Neural cell (in vitro differentiated cells): ENCODE results near the gene LYRM2. TPM values are rescaled to one million over a fixed set of nuclear protein-coding genes. Genes with fewer than 3 reads are reported as not detected.
"Not testable (repeated sequence)": the region's sequence is repeated elsewhere in the genome, so short reads cannot be mapped to it uniquely, and the experiment has no call there.

Experiments
- H2AFZ ChIP-seq: fragments of 200-600, 300-800 bp; sonication (generic), shearing (Covaris generic); 2 replicates; pipeline ENCODE4 v1.6.0; 2014; ENCODE audit warnings: low read depth, mild to moderate bottlenecking, antibody characterized with exemption, low read length, moderate library complexity
- H3F3A ChIP-seq: fragments of 200-600 bp; shearing (Covaris generic); 2 replicates; pipeline ENCODE4 v1.6.1; 2016; ENCODE audit warnings: mild to moderate bottlenecking, moderate library complexity, mixed read lengths, antibody characterized with exemption, low read length; ENCODE audit not compliant: insufficient read depth, poor library complexity, severe bottlenecking
- H3K27ac ChIP-seq: fragments of 200-600, 300-800 bp; sonication (generic), shearing (Covaris generic); 2 replicates; pipeline ENCODE4 v1.5.1; 2014; ENCODE audit warnings: mild to moderate bottlenecking, low read length, moderate library complexity
- H3K27me3 ChIP-seq: fragments of 300-800, 200-600 bp; sonication (generic), shearing (Covaris generic); 2 replicates; pipeline ENCODE4 v1.6.0; 2014; ENCODE audit warnings: mild to moderate bottlenecking, low read depth, low read length, moderate library complexity; ENCODE audit not compliant: insufficient read depth
- H3K36me3 ChIP-seq: fragments of 300-800, 200-600 bp; sonication (generic), shearing (Covaris generic); 2 replicates; pipeline ENCODE4 v1.5.1; 2014; ENCODE audit warnings: mild to moderate bottlenecking, antibody characterized with exemption, low read length, moderate library complexity; ENCODE audit not compliant: insufficient read depth
- H3K4me2 ChIP-seq: fragments of 300-800, 200-600 bp; sonication (generic), shearing (Covaris generic); 2 replicates; pipeline ENCODE4 v1.6.0; 2014; ENCODE audit warnings: mild to moderate bottlenecking, low read length
- H3K4me3 ChIP-seq: fragments of 300-800, 200-600 bp; sonication (generic), shearing (Covaris generic); 2 replicates; pipeline ENCODE4 v1.5.1; 2014; ENCODE audit warnings: mild to moderate bottlenecking, low read length, moderate library complexity
- H3K79me2 ChIP-seq: fragments of 200-600 bp; shearing (Covaris generic); replicated peaks from 2 replicates; pipeline ENCODE4 v1.6.0; 2014; ENCODE audit warnings: mild to moderate bottlenecking, low read length, moderate library complexity; ENCODE audit not compliant: insufficient read depth
- H3K9ac ChIP-seq: fragments of 300-800, 200-600 bp; sonication (generic), shearing (Covaris generic); 2 replicates; pipeline ENCODE4 v1.6.1; 2016; ENCODE audit warnings: mild to moderate bottlenecking, low read length, mixed read lengths
- H3K9me2 ChIP-seq: fragments of 200-600 bp; shearing (Covaris generic); 2 replicates; pipeline ENCODE4 v1.6.1; 2016; ENCODE audit warnings: mild to moderate bottlenecking, low read length, mixed read lengths; ENCODE audit not compliant: insufficient read depth
- H3K9me3 ChIP-seq: fragments of 200-600, 300-800 bp; sonication (generic), shearing (Covaris generic); 2 replicates; pipeline ENCODE4 v1.6.1; 2016; ENCODE audit warnings: mild to moderate bottlenecking, mixed run types, low read length, moderate library complexity, mixed read lengths
- H4K20me1 ChIP-seq: fragments of 200-600 bp; shearing (Covaris generic); 2 replicates; pipeline ENCODE4 v1.6.1; 2016; ENCODE audit warnings: mild to moderate bottlenecking, mixed run types; ENCODE audit not compliant: insufficient read depth
- EP300 ChIP-seq: fragments of 450-650 bp; conservative IDR thresholded peaks from 2 replicates; pipeline ENCODE4 v1.6.1; 2014; ENCODE audit warnings: antibody characterized with exemption, mild to moderate bottlenecking, moderate library complexity; ENCODE audit not compliant: poor library complexity, severe bottlenecking
- EZH2 ChIP-seq: fragments of 200-600, 300-800 bp; shearing (Covaris generic), sonication (generic); IDR thresholded peaks from 2 replicates; pipeline ENCODE4 v1.6.1; 2014; ENCODE audit warnings: antibody characterized with exemption, low read length, borderline replicate concordance, mild to moderate bottlenecking; ENCODE audit not compliant: insufficient read depth, poor library complexity, severe bottlenecking
- MXI1 ChIP-seq: fragments of 450-650 bp; conservative IDR thresholded peaks from 2 replicates; pipeline ENCODE4 v1.6.1; 2014; ENCODE audit warnings: antibody characterized with exemption, mild to moderate bottlenecking; ENCODE audit not compliant: poor library complexity, severe bottlenecking
- POLR2AphosphoS5 ChIP-seq: IDR thresholded peaks from 2 replicates; pipeline ENCODE4 v1.6.1; 2012
- RAD21 ChIP-seq: fragments of 450-650 bp; conservative IDR thresholded peaks from 2 replicates; pipeline ENCODE4 v1.6.1; 2014; ENCODE audit warnings: antibody characterized with exemption, mild to moderate bottlenecking, moderate library complexity
- REST ChIP-seq: IDR thresholded peaks from 2 replicates; pipeline ENCODE4 v1.6.1; 2012; ENCODE audit warnings: borderline replicate concordance
- SMC3 ChIP-seq: fragments of 450-650 bp; conservative IDR thresholded peaks from 2 replicates; pipeline ENCODE4 v1.6.1; 2014; ENCODE audit warnings: antibody characterized with exemption, mild to moderate bottlenecking, moderate library complexity; ENCODE audit not compliant: poor library complexity
- TAF1 ChIP-seq: IDR thresholded peaks from 2 replicates; pipeline ENCODE4 v1.6.1; 2012; ENCODE audit warnings: low read depth
- polyA plus RNA-seq: library from polyadenylated mRNA; depleted of rRNA; stranded (reverse); fragments of >200 nt; gene quantifications from 2 replicates; pipeline ENCODE4 v1.2.3, GENCODE V29; 2014
- TF ChIP-seq, protein P1 (sequence below): fragments of 450-650 bp; IDR thresholded peaks from 2 replicates; pipeline ENCODE4 v1.5.1; 2014; ENCODE audit warnings: antibody characterized with exemption, mild to moderate bottlenecking, moderate library complexity; ENCODE audit not compliant: poor library complexity, severe bottlenecking

LYRM2 gene
- polyA plus RNA-seq, 1 donor from 2014 or later: 25.5 TPM

GRCh38 chr6:89637960-89638319, 607 bp downstream of the LYRM2 start:
- no peaks in the 10 kb centered on the region for H3K9me2 ChIP-seq
- H3K4me2 ChIP-seq: peak overlapping the region; percentile 88
- H3K27me3 ChIP-seq: no peaks in the 10 kb centered on the region
- H2AFZ ChIP-seq: peak overlapping the region; percentile 63
- H3K4me3 ChIP-seq: peak overlapping the region; percentile 86
- H3K9ac ChIP-seq: peak overlapping the region; percentile 89
- H3K27ac ChIP-seq: peak overlapping the region; percentile 94
- TF ChIP-seq MXI1: no peak
- TF ChIP-seq TAF1: no peak
- no peak for TF ChIP-seq EP300
- no peak for TF ChIP-seq POLR2AphosphoS5
- TF ChIP-seq REST: no peak
- TF ChIP-seq, protein P1, sequence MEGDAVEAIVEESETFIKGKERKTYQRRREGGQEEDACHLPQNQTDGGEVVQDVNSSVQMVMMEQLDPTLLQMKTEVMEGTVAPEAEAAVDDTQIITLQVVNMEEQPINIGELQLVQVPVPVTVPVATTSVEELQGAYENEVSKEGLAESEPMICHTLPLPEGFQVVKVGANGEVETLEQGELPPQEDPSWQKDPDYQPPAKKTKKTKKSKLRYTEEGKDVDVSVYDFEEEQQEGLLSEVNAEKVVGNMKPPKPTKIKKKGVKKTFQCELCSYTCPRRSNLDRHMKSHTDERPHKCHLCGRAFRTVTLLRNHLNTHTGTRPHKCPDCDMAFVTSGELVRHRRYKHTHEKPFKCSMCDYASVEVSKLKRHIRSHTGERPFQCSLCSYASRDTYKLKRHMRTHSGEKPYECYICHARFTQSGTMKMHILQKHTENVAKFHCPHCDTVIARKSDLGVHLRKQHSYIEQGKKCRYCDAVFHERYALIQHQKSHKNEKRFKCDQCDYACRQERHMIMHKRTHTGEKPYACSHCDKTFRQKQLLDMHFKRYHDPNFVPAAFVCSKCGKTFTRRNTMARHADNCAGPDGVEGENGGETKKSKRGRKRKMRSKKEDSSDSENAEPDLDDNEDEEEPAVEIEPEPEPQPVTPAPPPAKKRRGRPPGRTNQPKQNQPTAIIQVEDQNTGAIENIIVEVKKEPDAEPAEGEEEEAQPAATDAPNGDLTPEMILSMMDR: no peak
- no peak for TF ChIP-seq SMC3
- no peak for TF ChIP-seq EZH2
- no peak for TF ChIP-seq RAD21
- no peaks in the 10 kb centered on the region for H3K9me3 ChIP-seq
- H3F3A ChIP-seq: no peaks in the 10 kb centered on the region
- H3K79me2 ChIP-seq: peaks cover 21% of the 10 kb centered on the region
- H3K36me3 ChIP-seq: peaks cover 5% of the 10 kb centered on the region
- no peaks in the 10 kb centered on the region for H4K20me1 ChIP-seq

- H2AFZ ChIP-seq, H3K9me2 ChIP-seq, H3K9ac ChIP-seq, H3K36me3 ChIP-seq, H3K27me3 ChIP-seq, H4K20me1 ChIP-seq, H3K4me2 ChIP-seq, H3K27ac ChIP-seq, H3F3A ChIP-seq, H3K9me3 ChIP-seq, H3K4me3 ChIP-seq: not testable (repeated sequence)
- H3K79me2 ChIP-seq: peaks cover 21% of the 10 kb centered on the region
Observed at GRCh38 chr6:89636412-89636811, 2.1 kb downstream of the LYRM2 start.

DNA sequence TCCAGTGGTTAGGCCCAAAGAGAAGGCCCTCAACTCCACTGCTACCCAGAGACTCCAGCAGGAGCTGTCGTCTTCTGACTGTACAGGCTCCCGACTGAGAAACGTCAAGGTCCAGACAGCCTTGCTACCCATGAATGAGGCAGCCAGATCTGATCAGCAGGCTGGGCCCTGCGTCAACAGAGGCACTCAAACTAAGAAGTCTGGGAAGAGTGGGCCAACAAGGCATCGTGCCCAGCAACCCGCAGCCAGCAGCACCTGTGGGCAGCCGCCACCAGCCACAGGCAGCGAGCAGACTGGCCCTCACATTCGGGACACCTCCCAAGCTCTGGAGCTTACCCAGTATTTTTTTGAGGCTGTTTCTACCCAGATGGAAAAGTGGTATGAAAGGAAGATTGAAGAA, 8.1 kb downstream of the LYRM2 start:
- Histone ChIP-seq H3K9ac (no peak overlapping the region), H3K9me2 (no peaks in the 10 kb centered on the region), H3K79me2 (no peaks in the 10 kb centered on the region)

More for the DNA sequence above, 8.1 kb downstream of the LYRM2 start:
- no peak overlapping the region for H3K4me2 ChIP-seq
- H4K20me1 ChIP-seq: no peaks in the 10 kb centered on the region
- H3K27ac ChIP-seq: no peak overlapping the region
- H2AFZ ChIP-seq: no peak overlapping the region
- H3F3A ChIP-seq: no peaks in the 10 kb centered on the region
- no peak for TF ChIP-seq MXI1
- TF ChIP-seq, protein P1: no peak
- no peak for TF ChIP-seq REST
- no peak for TF ChIP-seq EP300
- no peak for TF ChIP-seq EZH2
- TF ChIP-seq RAD21: no peak
- no peak for TF ChIP-seq TAF1
- TF ChIP-seq POLR2AphosphoS5: no peak
- no peaks in the 10 kb centered on the region for H3K9me3 ChIP-seq
- no peaks in the 10 kb centered on the region for H3K27me3 ChIP-seq
- H3K4me3 ChIP-seq: no peak overlapping the region
- no peaks in the 10 kb centered on the region for H3K36me3 ChIP-seq
